Dedifferentiated amniotic fluid mesenchymal stem cell (primary cell): ENCODE results near the gene OOSP3.
"Not testable (repeated sequence)": the region's sequence is repeated elsewhere in the genome, so short reads cannot be mapped to it uniquely, and the experiment has no call there.

Source experiments
- DNase-seq: peaks from one replicate; pipeline ENCODE4 v3.0.0-alpha.2; 2016; ENCODE audit errors: extremely low spot score

The OOSP3 gene, protein sequence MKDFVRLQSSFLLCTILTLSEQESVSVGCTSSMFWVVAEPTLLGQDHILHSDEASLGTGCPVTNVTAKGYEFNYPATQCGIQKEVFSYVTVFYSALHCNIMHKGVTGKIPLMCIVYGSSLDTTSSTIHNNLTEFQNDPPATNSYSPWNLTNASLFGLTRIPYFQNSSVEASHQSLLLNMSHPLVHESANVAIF

DNA sequence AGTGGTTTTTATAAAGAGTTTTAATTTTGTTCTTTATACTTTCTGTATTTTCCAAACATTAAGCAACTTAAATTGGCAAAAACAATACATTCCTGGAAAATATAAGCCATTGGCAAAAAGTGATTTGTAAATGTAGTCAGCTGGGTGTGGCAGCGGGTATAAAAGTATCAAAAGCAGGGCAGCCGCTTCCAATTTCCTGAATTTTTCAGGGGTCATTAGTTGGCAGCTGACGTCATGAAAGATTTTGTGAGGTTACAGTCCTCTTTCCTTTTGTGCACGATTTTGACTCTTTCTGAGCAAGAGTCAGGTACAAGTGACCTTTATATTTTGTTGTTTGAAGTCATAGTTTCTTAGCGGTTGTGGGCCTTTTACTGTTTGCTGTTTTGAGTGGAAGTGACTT lies at the start of gene OOSP3:
Gene OOSP3, plus strand, starts transcription at position 208 of the 400 bp plus-strand sequence. Its CDS starts 27 bp downstream, at position 235.
- no peak for DNase-seq

DNA sequence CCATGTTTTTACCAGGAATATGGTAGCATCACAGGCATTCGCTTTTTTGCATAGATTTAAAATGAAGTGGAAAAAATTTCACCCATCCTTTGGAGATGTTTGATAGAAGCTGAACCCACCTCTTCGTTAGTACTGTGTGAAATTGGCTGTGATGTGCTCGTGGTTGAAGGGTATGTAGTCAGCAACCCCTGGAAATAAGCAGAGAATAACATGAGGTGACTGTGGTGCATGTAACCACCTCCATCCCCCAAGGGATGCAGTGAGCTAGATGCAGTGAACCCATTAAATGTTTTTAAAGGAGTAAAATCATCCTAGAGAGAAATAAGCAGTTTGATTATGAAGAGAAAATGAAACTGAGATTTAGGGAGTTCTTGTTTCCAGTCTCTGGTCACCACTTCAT lies 49.2 kb upstream of the OOSP3 start:
- no peak for DNase-seq

DNA sequence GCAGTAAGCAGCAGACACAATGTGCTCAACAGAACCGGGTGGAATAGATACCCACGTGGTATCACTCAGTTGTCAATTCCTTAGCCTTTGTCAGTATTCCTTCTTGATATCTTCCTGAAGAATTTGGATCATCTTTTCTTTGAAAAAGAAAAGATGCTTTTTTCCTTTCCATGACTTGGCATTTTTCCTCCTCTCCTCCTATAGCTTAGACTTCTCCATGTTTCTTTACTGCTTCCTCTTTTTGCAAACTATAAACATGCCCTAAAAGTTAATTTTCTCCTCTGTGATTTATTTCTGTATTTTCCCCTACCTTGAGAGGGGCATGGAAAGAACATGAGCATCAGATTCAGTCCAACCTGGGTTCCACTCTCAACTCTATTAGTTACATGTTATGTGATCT lies 45.0 kb upstream of the OOSP3 start:
- DNase-seq: no peak

DNA sequence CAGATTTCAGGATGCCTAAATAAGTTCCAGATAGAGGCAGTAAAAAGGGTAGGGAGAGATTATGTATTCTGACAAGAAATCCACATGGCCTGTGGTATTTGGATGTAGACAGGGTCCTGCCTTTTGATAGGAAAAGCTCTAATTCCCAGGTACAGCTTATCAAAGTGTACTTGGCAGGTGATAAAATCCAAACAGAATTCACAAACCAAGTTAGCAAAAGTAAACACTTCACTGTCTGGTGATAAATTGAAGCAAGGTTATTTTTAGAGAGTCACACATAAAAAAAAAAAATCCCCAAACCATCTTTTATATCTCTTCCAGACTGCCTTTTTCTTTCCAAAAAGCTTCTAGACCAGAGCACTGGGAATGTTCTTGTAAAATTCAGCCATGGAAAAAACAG lies 39.0 kb upstream of the OOSP3 start:
- DNase-seq: no peak

DNA sequence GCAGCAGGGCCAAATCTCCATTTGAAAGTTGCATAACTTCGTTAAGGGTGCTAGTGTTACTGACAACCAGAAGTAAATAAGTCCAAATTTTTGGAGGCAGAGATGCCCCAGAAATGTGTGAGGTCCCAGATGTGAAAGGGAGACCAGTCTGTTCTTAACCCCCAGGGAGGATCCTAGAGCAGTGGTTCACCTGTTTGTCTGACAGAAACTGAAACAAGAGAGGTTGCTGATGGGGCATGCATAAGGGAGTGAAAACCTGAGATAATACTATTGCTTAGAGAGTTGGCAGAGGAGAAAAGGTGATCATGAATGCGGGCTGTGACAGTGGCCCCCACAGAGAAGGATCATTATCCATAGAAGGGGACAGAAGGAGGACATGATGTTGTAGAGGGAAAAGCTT lies 37.1 kb upstream of the OOSP3 start:
- no peak for DNase-seq

DNA sequence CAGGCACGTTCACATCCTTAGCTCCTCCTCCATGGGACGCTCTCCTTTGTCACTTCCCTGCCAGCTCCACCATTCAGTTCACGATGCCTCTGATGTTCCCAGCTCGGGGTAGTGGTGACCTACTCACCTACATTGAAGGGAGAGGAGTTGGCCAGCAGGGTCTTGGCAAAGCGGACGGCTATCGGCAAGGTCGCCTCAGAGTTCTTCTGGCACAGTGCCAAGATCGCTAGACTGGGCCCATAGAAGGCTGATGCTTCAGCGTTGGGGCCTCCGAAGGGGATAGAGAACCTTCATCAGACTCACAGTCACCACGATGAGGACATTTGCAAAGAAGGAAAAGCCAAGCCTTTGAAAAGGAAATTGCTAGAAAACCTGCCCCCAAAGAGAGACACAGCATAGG lies 36.3 kb upstream of the OOSP3 start:
- no peak for DNase-seq

DNA sequence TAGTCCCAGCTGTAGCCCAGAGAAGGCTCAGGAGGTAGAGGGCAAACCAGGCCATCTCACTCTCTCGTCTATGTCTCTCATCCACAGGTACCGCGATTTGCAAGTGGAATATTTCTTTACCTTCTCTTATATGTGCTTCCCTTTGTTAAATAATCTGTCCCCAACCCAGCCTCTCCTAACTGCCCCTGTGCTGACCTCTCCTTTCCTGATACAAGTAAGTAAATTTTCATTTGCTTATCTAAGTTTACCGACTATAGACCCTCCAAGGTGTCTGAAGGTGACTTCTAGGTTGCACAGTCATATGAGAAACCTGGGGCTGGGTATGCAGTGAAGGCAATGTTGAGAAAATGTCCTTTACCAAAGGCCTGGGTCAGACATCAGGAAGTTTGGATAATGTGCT lies 33.2 kb upstream of the OOSP3 start, which contains the start of gene CBLIF:
Gene CBLIF, minus strand, starts transcription at position 101 of the 400 bp plus-strand sequence. Its CDS starts 46 bp downstream, at position 55.
- DNase-seq: no peak

DNA sequence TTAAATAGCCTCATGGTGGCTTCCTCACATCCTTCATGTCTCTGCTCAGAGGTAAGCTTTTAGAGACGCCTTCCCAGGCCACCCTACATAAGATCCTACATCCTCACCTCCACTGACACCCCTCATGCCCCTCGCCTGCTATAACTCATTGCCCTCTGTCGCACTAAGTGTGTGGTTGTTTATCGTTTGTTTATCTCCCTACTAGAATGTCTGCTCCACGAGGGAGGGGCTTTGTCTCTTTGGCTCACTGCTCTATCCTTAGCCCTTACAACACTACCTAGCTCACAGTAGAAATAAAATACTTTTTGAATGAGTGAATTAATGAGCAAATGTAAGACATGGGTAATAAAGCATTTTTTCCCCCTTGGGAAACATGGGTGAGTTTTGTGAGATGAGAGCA lies 32.0 kb upstream of the OOSP3 start:
- DNase-seq: no peak

DNA sequence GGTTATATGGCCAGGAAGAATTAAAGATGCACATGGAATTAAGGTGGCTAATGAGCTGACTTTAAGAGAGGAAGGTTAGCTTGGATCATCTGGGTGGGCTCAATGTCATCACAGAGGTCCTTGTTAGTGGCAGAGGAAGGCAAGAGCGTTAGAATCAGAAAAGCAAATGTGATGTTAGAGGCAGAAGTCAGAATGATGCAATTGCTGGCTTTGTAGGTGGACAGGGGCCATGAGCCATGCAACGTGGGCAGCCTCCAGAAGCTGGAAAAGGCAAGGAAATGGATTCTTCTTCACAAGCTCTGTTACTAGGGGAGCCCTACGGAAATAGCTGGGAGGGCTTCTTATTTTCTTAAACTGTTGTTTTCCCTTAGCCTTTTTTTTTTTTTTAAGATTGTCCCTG lies 31.0 kb upstream of the OOSP3 start:
- no peak for DNase-seq

DNA sequence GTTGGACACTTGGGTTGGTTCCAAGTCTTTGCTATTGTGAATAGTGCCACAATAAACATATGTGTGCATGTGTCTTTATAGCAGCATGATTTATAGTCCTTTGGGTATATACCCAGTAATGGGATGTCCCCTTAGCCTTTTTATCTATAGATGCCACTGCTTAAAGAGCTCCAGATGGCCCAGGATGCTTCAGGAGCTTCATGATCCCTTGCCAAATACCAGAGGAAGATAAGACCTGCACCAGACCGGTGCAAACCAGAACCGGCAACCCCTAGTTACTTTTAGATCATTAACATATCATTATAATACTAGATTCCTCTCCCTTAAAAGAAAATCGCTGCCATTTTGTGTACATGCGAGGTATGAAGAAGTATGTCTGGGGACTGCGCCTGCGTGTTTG lies 30.1 kb upstream of the OOSP3 start:
- not testable (repeated sequence) for DNase-seq

DNA sequence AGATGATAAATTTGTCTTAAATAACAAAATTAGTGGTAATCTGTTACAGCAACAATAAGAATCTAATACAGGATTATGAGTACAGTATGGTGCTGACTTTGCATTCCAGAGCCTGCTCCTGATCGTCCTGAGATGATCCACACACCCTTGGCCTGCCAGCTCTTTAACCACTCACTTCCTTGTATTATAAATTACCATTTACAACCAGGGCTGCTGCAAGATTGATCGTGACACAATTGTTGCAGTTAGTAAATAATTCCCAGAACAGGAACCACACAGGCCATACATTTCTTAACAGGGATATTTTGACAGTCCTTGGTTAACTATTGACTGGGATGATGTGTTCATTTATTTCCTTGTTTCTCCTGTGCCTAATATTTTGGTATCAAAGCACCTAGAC lies 29.5 kb upstream of the OOSP3 start:
- no peak for DNase-seq

DNA sequence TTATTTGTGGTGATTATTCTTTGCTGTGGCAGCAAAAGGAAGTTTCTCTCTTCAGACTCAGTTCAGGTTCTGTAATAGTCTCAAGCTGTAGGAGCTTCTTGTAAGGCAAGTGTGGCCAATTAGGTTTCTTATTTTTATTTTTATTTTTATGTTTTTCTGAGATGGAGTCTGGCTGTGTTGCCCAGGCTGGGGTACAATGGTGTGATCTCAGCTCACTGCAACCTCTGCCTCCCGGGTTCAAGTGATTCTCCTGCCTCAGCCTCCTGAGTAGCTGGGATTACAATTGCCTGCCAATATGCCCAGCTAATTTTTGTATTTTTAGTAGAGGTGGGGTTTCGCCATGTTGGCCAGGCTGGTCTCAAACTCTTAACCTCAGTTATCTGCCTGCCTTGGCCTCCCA lies 29.0 kb upstream of the OOSP3 start:
- DNase-seq: not testable (repeated sequence)

DNA sequence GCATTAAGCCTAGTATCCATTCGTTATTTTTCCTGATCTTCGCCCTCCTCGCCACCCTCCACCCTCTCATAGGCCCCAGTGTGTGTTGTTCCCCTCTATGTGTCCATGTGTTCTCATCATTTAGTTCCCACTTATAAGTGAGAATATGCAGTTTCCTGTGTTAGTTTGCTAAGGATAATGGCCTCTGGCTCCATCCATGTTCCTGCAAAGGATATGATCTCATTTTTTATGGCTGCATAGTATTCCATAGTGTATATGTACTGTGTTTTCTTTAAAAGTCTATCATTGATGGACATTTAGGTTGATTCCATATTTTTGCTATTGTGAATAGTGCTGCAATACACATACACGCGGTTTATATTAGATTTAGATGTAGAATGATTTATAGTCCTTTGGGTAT lies 27.2 kb upstream of the OOSP3 start:
- not testable (repeated sequence) for DNase-seq

DNA sequence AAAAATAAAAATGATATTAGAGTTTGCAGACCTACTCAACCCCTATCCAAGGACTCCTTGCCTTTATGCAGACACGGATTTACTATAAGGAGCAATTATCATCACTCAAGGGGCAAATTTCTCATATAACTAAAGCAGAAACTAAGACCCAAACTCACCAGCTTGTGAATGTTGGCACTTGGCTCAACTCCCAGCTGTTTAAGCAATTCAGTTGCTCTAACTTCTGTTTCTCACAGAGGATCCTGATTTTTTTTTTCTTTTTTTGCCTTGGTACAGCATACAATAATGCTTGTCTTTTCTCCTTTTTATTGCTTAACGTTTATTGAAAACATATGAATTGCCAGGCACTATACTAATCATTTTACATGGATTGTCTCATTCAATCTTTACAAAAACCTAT lies 23.7 kb upstream of the OOSP3 start:
- DNase-seq: no peak

DNA sequence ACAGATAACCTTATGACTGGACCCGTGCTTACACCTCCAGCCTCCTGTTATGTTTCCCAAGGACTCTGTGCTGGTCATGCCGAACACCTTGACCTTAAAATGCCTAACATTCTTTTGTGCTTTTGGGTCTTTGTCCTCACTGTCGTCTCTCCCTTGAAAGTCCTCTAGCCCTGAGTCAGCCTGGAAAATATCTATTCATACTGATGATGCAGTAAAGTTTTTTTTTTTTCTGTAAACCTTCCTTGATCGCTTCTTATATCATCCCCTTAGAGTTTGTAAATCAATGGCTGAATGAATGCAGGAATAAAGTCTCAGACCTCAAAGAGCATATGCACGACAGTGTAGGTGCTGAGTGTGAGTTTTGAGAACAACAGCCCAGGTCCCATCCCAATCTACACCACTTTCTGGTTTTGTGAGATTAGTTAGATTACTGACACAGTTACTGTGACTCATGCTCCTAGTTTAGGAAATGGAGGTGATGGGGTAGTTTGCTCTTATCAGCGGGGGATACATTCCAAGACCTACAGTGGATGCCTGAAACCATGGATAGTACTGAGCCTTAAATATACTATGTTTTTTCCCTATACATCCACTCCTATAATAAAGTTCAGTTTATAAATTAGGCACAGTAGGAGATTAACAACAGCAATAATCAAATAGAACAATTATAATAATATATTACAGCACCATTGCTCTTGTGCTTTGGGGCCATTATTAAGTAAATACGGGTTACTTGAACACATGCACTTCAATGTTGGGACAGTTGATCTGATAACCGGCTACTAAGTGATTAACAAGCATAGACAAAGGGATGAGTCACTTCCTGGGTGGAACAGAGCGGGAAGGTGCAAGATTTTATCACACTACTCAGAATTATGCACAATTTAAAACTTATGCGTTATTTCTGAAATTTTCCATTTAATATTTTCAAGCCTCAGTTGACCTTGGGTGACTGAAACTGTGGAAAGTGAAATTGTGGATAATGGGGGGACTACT lies 20.8 kb upstream of the OOSP3 start:
- DNase-seq: no peak

DNA sequence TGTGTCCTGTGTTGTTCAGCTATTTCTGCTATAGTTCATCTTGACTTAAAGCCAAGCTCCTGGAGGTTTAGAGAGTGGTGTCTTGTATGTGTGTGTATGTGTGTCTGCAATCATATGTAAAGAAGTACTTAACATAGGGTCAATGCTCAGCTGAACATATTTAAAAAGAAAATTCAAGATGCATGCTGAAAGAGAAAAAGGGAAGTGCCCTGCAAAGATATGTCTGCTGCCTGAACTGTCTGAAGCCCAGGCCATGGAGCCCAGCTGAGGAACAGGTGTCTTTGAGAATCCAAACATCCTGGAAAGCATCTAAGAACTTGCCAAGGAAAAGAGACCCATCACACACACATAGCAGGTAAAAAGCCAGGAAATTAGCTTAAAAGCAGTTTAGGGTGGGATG lies 18.9 kb upstream of the OOSP3 start:
- no peak for DNase-seq

DNA sequence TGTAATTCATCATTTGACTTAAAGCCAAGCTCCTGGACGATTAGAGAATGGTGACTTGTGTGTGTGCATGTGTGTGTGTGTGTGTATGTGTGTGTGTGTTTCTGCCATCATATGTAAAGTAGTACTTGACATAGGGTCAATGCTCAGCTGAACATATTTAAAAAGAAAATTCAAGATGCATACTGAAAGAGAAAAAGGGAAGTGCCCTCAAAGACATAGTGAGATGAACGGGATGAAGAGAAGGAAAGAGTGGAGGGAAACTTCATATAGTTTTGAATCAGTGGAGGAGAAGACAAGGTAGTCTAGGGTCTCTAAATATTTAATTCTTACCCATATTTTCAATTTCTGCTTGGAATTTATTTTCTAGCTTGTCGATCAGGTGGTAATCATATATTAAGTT lies 16.3 kb upstream of the OOSP3 start:
- no peak for DNase-seq

DNA sequence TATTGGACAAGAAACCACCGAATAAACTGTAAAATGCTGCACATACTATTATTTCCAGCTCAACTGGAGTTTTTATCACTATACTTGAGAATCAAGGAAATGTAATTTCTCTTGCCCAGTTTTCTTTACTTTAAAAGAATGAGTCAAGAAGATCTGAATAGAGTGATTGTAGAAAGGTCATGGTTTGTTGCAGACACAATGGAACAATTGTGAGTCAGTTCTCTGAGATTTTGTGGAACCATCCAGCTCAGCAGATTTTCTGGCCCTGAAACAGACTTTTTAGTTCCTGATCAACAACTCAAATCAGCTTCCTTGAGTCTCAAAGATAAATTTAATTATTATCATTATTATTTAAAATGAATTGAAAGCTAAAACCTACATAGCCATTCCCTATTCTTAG lies 13.6 kb upstream of the OOSP3 start:
- DNase-seq: no peak

DNA sequence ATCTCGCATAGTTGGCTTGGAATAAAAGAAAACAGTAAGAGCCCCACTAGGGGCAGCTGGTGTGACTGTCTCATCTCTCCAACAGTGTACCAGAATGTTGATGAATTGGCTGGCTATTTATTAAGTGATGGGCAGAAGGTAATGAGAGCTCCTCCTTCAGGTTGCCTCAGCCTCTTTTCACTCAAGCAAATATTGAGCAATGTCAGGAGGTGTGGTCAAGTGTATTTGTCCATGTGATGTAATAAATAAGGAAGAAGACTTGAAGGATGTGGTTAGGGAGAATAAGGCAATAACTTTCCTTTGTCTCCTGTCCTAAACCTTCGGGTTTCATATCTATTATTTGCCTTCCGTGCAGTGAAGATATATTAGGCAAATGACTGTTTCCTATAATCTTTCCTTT lies 12.2 kb upstream of the OOSP3 start, which contains the start of gene TCN1:
Gene TCN1, minus strand, starts transcription at position 91 of the 400 bp plus-strand sequence. Its CDS starts 17 bp downstream, at position 74.
- DNase-seq: no peak

DNA sequence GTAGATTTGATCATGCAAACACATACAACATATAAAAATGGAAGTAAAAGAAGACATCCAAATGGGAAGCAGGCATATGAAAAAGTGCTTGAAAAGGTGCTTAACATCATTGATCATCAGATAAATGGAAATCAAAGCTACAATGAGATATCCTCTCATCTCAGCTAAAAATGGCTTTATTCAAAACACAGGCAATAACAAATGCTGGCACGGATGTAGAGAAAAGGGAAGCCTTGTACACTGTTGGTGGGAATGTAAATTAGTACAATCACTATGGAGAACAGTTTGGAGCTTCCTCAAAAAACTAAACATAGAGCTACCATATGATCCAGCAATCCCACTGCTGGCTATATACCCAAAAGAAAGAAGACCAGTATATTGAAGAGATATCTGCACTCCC lies 11.7 kb upstream of the OOSP3 start:
- no peak for DNase-seq

DNA sequence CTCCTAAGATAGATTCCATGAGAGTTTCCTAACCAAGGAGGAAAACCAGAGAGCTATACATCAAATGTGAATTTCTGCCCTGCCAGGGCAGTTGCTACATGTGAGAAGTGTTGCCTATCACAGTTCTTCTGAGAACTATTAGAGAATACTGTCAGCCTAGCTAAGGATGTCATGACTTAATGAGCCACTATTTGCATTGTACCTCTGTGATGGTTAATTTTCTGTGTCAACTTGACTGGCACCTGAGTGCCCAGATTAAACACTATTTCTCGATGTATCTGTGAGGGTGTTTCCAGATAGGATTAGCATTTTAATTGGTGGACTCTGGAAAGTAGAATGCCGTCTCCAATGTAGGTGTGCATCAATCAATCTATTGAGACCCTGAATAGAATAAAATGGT lies 10.6 kb upstream of the OOSP3 start:
- no peak for DNase-seq

DNA sequence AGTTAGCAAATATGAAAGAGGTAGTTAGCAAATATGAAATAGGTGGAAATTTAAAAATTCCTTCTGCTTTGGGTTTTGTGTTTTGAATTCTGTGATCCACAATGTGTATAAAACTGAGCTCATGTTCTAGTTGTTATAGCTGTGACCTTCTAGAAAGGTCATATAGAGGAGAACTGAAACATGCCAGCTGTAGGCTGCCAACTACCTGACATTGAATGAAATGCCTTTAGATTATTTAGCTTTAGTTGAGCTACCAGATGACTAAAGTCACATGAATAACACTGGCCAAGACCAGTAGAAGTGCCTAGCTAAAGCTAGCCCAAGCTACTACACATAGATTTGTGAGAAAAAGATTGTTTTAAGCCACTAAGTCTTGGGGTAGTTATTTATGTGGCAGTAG lies 6.5 kb upstream of the OOSP3 start:
- no peak for DNase-seq
